Measurements from ENCODE around the gene POLD3. TPM values are rescaled to one million over a fixed set of nuclear protein-coding genes. Genes with fewer than 3 reads are reported as not detected.

POLD3 gene
- total and polyA plus RNA-seq, 11 donors: 2.8 to 14.7 (median 6.5) TPM

DNA sequence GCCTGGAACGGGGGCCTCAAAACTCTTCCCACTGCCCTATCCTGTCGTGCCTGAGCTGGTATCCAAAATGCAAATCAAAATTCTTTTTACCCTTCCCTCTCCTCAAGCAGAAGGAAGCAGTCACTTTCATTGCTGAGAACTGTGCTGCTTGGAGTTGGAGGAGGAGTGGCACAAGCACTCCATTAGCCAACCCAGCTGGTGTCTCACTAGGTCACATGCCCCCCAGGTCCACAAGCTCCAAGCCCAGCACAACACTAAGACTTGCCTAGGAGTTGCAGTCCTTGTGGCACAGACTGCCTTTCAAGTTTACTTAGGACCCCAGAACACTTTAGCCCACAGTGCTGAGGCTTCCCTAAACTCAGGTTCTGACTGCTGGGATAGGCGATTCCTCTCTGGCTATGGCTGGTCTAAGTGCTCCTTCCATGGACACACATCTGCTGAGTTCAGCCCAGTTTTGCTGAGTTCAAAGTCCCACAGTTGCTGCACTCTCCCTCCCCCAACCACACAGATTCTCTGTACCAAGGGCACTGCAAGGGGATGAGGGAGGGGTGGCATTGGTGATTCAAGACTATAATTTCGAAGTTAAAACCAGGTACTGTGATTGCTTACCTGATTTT lies 70.2 kb downstream of the POLD3 start:
- DNase-seq: no peak
- Histone ChIP-seq H3K4me3 (no peak overlapping the region), H3K27me3 (no peaks in the 10 kb centered on the region), H3K27ac (no peak overlapping the region), H3K9me3 (peaks cover 0 to 11% (median 0%) of the 10 kb centered on the region in 12 donors), H3K36me3 (no peaks in the 10 kb centered on the region), H3K4me1 (no peaks in the 10 kb centered on the region)
- intact Hi-C loops (cut with DNase I): no loop called here
- ATAC-seq: no peak
- 87 to 97% (median 94%) methylated on average over 4 of the region's 4 CpGs for WGBS, 4 donors
- TF ChIP-seq, protein P1, sequence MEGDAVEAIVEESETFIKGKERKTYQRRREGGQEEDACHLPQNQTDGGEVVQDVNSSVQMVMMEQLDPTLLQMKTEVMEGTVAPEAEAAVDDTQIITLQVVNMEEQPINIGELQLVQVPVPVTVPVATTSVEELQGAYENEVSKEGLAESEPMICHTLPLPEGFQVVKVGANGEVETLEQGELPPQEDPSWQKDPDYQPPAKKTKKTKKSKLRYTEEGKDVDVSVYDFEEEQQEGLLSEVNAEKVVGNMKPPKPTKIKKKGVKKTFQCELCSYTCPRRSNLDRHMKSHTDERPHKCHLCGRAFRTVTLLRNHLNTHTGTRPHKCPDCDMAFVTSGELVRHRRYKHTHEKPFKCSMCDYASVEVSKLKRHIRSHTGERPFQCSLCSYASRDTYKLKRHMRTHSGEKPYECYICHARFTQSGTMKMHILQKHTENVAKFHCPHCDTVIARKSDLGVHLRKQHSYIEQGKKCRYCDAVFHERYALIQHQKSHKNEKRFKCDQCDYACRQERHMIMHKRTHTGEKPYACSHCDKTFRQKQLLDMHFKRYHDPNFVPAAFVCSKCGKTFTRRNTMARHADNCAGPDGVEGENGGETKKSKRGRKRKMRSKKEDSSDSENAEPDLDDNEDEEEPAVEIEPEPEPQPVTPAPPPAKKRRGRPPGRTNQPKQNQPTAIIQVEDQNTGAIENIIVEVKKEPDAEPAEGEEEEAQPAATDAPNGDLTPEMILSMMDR (IDR thresholded peaks at IDR 0.05): no peak
- TF ChIP-seq POLR2A (IDR thresholded peaks at IDR 0.05): no peak

DNA sequence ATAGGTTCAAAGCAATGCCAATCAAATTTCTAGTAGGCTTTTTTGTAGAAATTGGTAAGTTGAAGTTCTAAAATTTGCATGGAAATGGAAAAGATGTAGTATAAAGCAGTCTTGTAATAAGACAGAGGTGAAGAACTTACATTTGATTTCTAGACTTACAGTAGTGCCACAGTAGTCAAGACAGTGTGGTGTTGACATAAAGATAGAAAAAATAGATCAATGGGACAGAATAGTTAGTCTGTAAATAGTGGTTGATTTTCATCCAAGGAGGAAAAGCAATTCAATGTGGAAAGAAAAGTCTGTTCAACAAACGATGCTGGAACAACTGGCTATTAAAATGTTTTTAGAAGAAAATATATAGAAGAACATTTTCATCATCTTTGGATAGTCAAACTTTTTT lies 70.9 kb downstream of the POLD3 start:
- DNase-seq (no peak), ATAC-seq (no peak)
- H3K4me1 ChIP-seq: no peaks in the 10 kb centered on the region
- peaks cover 0 to 11% (median 0%) of the 10 kb centered on the region in 12 donors for H3K9me3 ChIP-seq
- no peaks in the 10 kb centered on the region for H3K27me3 ChIP-seq
- intact Hi-C loops (cut with DNase I): no loop called here
- H3K27ac ChIP-seq: no peak overlapping the region
- no peak for TF ChIP-seq POLR2A (IDR thresholded peaks at IDR 0.05)
- TF ChIP-seq, protein P1 (IDR thresholded peaks at IDR 0.05): no peak
- WGBS, 4 donors: 81 to 85% (median 83%) methylated on average over 1 of the region's 1 CpG
- no peaks in the 10 kb centered on the region for H3K36me3 ChIP-seq
- no peak overlapping the region for H3K4me3 ChIP-seq

DNA sequence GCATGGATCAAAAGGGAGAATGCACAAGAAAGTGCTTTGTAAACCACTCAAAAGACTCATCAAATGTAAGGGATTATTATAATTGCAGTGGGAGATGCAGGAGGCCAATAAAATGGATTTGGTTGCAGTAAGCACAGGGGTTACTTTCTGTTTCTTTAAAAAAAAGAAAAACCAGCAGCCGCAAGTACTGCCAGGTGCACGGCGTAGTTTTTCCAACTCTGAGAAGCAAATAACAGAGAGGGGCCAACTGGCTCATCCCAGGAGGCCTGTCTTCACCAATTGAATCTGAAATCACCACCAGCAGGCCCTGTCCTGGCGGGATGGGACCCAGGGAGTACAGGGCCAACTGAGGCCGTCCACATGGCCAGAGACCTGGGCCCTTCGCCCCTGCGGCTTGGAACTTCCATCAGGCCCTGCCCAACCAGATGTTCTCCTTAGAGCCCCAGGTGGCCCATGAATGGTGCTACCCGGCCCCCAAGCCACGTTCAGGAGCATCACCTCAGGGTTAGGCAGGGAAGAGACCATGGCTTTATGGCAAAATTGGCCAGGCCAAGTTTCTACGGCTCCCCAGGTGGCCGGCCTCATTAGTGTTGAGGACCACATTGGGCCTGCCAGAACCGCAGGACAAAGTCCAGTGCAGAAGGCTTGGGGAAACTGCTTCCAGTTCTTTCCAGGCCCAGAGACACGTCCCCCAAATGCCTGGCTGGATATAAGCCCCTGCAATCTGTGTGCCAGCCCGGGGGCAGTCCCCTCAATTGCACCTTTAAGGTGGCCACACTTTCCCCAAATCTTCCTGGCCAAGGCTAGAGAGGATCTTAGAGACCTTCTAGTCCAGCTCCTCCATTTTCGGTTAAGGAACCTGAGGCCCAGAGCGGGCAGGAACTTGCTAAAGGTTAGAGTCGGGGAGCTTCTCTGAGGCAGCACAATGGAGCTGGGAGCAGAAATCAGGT lies 77.1 kb downstream of the POLD3 start:
- WGBS, 4 donors: 77 to 90% (median 84%) methylated on average over 15 to 17 of the region's 17 CpGs
- no peak for TF ChIP-seq POLR2A (IDR thresholded peaks at IDR 0.05)
- TF ChIP-seq, protein P1 (IDR thresholded peaks at IDR 0.05): no peak
- no peak for ATAC-seq
- Histone ChIP-seq H3K4me1 (peaks cover 0 to 15% (median 11%) of the 10 kb centered on the region in 12 donors), H3K4me3 (no peak overlapping the region), H3K27ac (peak overlapping the region in 4 of 12 donors; percentile 7 to 50 (median 16)), H3K27me3 (no peaks in the 10 kb centered on the region), H3K36me3 (no peaks in the 10 kb centered on the region), H3K9me3 (no peaks in the 10 kb centered on the region)
- peak in 1 of 5 donors; percentile 58 for DNase-seq
- intact Hi-C loops (cut with DNase I): loop anchor here in 1 of 10 donors (10.0 kb wide), 1 partner anchor 55 kb away; no protein-coding TSS in a partner anchor

DNA sequence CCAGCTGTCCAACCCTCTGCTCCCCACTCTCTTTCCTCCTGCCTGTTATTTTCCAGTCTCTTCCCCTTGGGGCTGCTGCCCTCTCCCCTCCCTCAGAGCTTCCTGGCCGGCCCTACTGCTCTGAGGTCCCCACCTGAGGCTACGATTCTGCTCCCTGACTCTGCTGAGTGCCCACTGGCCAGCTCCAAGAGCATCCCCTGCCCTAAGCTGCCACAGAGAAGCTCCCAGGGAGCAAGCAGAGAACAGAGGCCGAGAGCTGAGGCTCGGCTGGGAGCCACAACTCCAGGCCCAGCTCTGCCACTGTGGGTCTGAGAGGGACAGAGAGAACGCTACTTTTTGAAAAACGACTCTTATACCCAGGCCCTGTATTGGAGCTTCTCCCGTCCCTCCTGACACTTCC lies 77.8 kb downstream of the POLD3 start:
- TF ChIP-seq, protein P1 (IDR thresholded peaks at IDR 0.05): no peak
- TF ChIP-seq POLR2A (IDR thresholded peaks at IDR 0.05): no peak
- peak overlapping the region in 4 of 12 donors; percentile 7 to 50 (median 16) for H3K27ac ChIP-seq
- H3K4me1 ChIP-seq: peaks cover 0 to 15% (median 11%) of the 10 kb centered on the region in 12 donors
- H3K36me3 ChIP-seq: no peaks in the 10 kb centered on the region
- H3K9me3 ChIP-seq: no peaks in the 10 kb centered on the region
- no peaks in the 10 kb centered on the region for H3K27me3 ChIP-seq
- no peak overlapping the region for H3K4me3 ChIP-seq
- DNase-seq (no peak), ATAC-seq (no peak)
- 87 to 92% (median 91%) methylated on average over 7 of the region's 7 CpGs for WGBS, 4 donors
- intact Hi-C loops (cut with DNase I): loop anchor here in 1 of 10 donors (10.0 kb wide), 1 partner anchor 55 kb away; no protein-coding TSS in a partner anchor

Data from heart left ventricle (tissue), 16 donors.